NCI-H2196 treated with DMSO at 0.1 percent for 48 hours (cell line): ENCODE data around the gene FOXA2.
"Not testable (repeated sequence)": the region's sequence is repeated elsewhere in the genome, so short reads cannot be mapped to it uniquely, and the experiment has no call there.

Experiments used
- DNase-seq: peaks from one replicate; lab custom pipeline; 2025; ENCODE audit not compliant: unreplicated experiment; lab: John Stamatoyannopoulos, UW

FOXA2 gene

GRCh38 chr20:22569353-22569752 is 15.0 kb downstream of the FOXA2 start:
- DNase-seq: no peak

- no peak for DNase-seq
Observed at GRCh38 chr20:22568872-22569344, 15.5 kb downstream of the FOXA2 start.

- no peak for DNase-seq
Observed at GRCh38 chr20:22567944-22568871, 16.2 kb downstream of the FOXA2 start.

GRCh38 chr20:22566876-22567658 is 17.3 kb downstream of the FOXA2 start:
- DNase-seq: no peak

GRCh38 chr20:22563062-22563965 is 21.1 kb downstream of the FOXA2 start:
- no peak for DNase-seq

GRCh38 chr20:22562620-22563019 is 21.8 kb downstream of the FOXA2 start:
- DNase-seq: no peak

- no peak for DNase-seq
Observed at GRCh38 chr20:22561965-22562577, 22.3 kb downstream of the FOXA2 start.

- no peak for DNase-seq
Observed at GRCh38 chr20:22560817-22561216, 23.6 kb downstream of the FOXA2 start.

- DNase-seq: no peak
Observed at GRCh38 chr20:22559711-22560318, 24.6 kb downstream of the FOXA2 start.

GRCh38 chr20:22557403-22558276 is 26.7 kb downstream of the FOXA2 start:
- DNase-seq: no peak

- no peak for DNase-seq
Observed at GRCh38 chr20:22556565-22557056, 27.8 kb downstream of the FOXA2 start.

- DNase-seq: no peak
Observed at GRCh38 chr20:22555791-22556564, 28.4 kb downstream of the FOXA2 start.

GRCh38 chr20:22554391-22554790 is 30.0 kb downstream of the FOXA2 start:
- no peak for DNase-seq

GRCh38 chr20:22550514-22550913 is 33.9 kb downstream of the FOXA2 start:
- DNase-seq: not testable (repeated sequence)

- no peak for DNase-seq
Observed at GRCh38 chr20:22548040-22548439, 36.3 kb downstream of the FOXA2 start.

GRCh38 chr20:22546344-22546743 is 38.0 kb downstream of the FOXA2 start:
- DNase-seq: no peak

- DNase-seq: no peak
Observed at GRCh38 chr20:22545045-22545444, 39.3 kb downstream of the FOXA2 start.

GRCh38 chr20:22544462-22544861 is 39.9 kb downstream of the FOXA2 start:
- no peak for DNase-seq
